ELF-1 (cell line): ENCODE results near the gene ACSF2.
"Not testable (repeated sequence)": the region's sequence is repeated elsewhere in the genome, so short reads cannot be mapped to it uniquely, and the experiment has no call there.

Experiments used
- DNase-seq: peaks from one replicate; pipeline ENCODE4 v3.0.0-alpha.2; 2016; ENCODE audit warnings: low read depth, low spot score

Gene ACSF2, protein sequence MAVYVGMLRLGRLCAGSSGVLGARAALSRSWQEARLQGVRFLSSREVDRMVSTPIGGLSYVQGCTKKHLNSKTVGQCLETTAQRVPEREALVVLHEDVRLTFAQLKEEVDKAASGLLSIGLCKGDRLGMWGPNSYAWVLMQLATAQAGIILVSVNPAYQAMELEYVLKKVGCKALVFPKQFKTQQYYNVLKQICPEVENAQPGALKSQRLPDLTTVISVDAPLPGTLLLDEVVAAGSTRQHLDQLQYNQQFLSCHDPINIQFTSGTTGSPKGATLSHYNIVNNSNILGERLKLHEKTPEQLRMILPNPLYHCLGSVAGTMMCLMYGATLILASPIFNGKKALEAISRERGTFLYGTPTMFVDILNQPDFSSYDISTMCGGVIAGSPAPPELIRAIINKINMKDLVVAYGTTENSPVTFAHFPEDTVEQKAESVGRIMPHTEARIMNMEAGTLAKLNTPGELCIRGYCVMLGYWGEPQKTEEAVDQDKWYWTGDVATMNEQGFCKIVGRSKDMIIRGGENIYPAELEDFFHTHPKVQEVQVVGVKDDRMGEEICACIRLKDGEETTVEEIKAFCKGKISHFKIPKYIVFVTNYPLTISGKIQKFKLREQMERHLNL

DNA sequence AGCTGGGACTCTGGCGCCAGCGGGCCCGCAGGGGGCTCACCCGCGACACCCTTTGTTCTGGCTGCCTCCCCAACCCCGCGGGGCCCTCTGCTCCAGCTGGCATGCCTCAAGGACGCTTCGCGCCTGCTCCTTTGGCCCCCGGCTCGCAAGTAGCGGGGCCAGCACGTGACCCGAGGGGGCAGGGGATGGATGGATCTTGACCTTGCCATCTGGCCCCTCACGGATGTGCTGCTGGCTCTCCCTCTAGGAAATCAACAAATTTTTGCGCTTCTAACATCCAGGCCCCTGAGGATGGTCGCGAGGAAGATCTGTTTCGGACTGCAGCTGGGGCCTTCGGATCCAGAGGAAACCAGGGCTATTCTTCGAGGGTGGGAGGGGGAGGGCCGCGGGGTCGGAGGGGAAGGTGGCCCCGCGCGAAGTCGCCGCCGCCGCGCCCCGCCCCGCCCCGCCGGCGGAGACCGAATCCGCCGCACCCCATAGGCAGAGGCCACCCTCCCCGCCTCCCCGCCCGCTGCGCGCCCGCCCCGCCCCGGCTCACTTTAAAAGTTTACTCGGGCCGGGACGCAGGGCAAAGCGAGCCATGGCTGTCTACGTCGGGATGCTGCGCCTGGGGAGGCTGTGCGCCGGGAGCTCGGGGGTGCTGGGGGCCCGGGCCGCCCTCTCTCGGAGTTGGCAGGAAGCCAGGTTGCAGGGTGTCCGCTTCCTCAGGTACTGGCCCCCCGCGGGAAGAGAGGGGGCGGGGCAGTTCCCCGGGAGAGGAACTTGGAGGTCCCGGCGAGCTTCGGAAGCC, at the start of gene ACSF2:
Gene ACSF2, plus strand, starts transcription at position 537 of the 790 bp plus-strand sequence. Its CDS starts 44 bp downstream, at position 581.
- peak; percentile 34 for DNase-seq

DNA sequence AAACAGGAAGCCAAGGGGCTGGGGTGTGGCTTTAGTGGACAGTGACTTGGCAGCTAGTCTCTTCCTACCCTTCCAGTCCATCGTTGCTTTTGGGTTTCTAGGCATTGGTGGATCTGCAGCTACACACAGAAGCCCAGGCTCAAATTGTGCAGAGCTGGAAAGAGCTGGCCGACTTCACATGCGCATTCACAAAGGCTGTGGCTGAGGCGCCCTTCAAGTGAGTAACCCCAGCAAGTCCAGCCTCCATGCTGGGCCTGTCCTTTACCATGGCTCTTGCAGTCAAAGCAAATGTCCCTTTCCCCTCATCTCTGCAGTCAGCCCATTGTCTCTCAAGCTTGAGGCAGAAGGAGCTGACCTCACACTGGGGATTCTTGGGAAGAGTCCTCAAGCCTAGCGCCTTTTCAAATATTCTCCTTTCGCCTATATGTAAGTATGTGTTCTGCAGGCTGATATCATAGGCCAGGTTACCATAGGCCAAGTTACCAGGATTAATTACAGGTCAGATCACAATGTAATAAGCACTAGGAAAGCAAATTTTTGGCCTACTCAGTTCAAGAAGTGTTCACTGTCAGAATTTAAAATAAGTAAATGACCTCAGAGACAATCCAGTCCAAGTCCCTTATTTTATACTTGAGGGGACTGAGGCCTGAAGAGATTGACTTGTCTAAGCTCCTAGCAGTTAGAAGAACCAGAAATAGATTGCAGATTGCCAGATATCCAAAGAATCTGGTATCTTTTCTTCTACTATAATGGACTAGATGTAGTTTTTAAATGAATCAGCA, 46.5 kb upstream of the ACSF2 start:
- DNase-seq, result no peak

DNA sequence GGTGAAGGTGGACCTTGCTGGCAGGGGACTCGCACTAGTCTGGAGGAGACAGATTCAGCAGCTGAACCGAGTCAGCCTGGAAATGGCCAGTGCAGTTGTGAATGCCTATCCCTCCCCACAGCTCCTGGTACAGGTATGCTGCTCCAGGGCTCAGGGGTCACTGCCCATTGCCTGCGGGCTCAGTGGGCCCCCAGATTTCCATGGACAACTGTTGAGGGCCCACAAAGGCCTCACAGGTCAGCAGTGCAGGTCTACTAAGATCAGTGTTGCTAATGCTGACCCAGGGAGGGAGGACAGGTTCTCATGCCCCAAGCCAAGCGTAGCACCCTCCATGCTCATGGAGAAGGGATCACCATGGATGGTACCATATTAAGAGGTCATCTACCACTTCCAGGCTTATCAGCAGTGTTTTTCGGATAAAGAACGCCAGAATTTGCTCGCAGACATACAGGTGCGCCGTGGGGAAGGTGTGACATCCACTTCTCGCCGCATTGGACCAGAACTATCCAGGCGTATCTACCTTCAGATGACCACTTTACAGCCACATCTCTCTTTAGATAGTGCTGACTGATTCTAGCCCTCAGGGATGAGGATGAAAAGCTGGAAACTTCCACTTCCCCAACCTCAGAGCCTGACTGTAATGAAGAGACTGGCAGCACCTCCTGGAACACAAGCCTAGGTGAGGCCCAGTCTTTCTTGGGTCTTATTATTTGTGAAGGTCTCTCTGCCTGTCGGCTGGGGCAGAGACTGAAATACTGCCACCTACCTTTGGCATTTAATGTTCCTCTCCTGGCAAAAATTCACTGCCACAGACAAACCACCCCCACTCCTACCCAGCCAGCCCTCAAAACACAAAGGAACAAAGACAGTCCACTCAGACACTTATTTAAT, 45.4 kb upstream of the ACSF2 start:
- no peak for DNase-seq

DNA sequence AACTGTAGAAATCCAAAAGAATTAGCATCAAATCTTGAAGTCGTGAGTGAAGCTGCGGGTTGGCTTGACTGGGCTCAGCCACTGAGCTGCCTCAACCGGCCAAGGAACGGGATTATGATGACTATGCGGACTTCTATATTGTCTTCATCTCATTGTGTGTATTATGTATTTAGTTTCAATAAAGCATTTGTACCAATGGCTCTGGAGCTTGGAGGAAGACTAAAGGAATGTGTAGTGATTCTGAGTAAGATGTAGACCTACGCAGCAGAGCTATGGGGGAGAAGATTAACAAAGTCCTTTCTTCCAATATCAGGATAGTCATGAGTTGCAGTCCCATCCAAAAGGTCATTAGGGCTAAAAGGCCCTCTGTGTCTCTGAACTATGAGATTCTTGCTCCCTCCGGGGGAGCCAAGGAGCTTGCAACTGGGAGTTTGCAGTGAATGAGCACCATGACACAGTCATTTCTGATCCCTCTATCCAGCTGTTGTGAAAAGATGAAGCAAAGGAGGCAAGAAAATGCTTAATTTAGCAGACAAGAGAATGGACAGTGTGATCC, 44.7 kb upstream of the ACSF2 start:
- DNase-seq, result no peak

DNA sequence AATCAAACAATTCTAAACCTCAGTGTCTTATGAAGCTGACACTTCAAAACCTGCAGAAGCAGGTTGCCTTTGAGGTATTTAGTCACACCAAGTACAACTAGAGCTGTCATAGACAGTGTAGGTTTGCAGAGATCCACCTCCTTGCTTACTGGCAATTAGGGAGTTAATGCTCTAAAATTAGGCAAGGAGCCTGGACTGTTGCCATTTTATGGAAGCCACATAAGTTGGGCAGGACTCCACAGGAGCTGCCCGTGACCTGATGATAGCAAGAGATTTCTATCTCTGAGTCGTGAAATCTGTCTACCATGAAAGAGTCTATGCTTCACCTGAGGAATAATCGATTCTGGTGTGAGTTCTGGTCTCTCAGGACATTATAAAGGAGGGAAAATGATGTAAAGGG, 44.1 kb upstream of the ACSF2 start:
- DNase-seq, result no peak

DNA sequence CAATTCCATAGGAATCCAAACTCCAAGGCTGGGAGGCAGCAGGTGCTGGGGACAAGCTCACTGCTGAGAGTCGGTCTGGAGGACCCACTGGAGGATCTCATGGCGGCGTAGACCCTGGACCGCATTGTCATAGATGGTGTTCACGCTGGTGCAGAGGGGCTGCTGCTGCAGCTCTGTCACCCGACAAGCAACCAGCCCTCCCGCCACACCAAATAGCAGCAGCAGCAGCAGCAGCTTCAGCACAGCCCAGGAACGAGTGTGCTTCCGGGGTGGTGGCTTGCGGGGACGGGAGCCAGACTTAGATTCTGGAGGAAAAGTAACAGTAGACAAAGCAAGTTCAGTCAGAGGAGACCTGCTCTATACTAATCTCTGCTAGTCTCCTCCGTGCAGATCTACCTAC, 43.1 kb upstream of the ACSF2 start:
- DNase-seq, result no peak

DNA sequence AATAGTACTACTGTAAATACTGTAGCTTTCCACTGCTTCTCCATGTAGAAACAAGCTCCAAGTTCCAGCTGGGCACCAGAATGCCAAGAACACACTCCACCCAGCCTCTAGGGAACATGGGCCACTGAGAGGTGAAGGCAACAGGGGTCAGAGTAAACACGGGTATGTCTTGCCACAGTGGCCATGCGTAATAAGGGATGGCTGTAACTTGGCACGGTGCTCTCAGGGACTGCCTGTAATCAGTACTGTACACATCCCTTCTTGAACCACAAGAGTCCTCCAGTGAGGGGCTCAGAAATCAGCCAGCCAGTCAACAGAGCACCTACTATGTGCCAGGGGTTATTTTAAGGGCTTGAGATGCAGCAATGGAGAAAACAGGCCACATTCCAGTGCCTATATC, 39.5 kb upstream of the ACSF2 start:
- no peak for DNase-seq

DNA sequence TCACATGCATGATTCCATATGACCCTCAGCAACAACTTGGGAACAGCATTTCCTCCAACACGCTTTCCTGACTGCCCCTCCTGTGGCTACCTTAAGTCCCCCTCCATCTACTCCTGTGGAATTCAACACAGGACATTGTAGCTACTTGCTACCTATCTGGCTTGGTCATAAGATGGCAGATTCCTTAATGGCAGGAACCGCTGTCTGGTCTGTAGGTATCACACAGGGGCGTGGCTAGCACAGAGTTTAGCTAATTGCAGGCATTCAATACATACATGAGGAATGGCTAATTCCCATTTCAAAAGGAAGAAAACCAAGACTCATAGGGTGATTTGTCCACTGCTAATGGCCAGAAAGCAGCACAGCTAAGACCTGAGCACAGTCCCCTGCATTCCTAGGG, 37.3 kb upstream of the ACSF2 start:
- no peak for DNase-seq

DNA sequence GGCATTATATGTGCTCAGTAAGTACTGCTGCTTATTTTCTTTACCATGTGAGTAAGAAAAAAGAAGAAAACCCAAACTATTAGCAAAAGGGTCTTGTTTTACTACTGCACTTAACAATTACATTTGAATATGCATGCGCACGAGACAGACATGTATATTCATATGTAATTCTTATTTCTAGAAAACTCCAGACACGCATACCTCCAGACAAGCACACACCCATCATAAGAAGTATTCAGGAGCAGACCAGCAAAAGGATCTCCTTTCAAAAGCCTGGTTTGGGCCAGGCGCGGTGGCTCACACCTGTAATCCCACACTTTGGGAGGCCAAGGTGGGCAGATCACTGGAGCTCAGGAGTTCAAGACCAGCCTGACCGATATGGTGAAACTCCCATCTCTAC, 36.5 kb upstream of the ACSF2 start:
- DNase-seq, result no peak

DNA sequence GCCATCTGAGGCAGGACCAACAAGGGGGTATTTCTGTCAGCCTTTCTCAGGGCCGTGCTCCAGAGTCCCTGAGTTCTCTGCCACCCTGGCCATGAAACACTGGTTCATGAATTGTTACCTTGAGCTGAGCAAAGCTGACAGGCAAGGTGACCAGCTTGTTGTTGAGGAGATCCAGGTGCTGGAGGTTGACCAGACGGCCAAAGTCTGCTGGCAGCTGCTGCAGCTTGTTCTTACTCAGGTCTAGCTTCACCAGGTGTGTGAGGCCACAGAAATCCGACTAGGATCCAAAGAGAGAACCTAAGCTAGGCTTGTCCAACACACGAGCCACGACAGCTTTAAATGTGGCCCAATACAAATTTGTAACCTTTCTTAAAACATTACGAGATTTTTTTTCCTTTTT, 33.4 kb upstream of the ACSF2 start:
- DNase-seq, result no peak

DNA sequence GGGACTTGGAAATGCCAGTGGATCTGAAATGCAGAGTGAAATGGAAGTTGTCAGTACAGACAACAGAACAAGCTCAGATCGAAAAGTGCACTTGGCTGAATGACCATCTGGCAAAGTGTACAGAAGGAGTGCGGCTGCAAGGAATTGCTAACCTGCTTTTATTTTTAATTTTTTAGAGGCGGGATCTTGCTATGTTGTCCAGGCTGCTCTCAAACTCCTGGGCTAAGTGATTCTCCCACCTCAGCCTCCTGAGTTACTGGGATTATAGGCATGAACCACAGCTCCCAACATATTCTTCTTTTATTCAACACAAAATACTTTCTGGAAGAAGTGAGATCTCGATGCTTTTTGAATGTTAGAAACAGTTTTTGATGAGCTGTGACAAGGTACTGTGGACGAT, 32.3 kb upstream of the ACSF2 start:
- no peak for DNase-seq

DNA sequence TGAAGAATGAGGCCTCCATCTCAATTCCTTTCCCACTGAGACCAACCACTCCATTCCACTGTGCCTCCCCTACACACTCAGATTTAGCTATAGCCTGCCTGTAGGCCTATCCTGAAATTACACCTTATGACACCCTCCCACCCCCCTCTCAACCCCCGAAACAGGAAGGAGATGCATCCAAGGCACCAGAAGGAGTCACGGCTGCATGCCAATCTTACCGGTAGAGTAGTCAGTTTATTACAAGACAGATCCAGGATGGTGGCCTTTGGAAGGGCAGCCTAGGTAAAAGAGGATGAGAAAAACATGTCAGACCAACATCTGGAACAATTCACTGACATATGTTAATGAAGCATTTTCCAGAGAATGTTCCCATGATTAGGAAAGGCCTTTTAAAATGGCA, 31.3 kb upstream of the ACSF2 start:
- DNase-seq, result no peak

DNA sequence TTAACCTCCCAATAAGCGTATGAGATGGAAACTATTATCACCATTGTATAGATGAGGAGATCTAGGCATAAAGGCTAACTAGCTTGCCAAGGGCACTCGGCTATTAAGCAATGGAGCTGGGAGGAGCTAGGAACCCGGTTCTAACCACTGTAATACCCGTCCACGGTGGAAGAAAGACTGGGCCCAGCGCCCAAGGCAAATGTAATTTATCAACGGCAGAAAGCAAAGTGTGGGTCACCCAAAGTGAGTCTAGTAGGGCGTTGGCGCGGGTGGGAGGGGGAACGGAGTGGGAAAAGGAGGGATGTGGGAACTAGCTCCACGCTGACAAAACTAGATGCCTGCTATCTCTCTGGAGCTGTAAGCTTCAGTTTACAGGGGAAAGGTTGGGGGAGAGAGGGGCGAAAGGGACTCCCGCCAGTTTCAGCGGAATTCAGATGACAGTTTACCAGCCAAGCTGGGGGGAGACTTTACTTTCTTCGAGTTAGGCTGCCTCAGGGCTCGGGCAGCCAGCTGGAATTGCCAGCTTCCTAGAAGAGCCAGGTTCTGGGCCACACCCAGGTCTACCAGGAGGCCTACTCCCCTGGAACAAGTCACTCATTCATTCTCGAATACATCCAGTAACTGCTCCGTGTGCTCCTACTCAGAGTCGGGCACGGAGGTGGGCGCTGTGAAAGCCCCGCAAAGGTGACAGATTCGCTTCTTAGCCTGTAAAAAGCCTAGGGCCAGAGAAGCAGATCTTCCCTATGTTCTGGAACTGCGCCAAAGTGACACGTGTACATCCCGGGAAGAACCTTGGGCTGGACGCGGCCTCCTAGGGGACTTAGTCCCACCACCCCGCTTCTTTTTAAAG, 29.5 kb upstream of the ACSF2 start:
- DNase-seq, result peak; percentile 40

DNA sequence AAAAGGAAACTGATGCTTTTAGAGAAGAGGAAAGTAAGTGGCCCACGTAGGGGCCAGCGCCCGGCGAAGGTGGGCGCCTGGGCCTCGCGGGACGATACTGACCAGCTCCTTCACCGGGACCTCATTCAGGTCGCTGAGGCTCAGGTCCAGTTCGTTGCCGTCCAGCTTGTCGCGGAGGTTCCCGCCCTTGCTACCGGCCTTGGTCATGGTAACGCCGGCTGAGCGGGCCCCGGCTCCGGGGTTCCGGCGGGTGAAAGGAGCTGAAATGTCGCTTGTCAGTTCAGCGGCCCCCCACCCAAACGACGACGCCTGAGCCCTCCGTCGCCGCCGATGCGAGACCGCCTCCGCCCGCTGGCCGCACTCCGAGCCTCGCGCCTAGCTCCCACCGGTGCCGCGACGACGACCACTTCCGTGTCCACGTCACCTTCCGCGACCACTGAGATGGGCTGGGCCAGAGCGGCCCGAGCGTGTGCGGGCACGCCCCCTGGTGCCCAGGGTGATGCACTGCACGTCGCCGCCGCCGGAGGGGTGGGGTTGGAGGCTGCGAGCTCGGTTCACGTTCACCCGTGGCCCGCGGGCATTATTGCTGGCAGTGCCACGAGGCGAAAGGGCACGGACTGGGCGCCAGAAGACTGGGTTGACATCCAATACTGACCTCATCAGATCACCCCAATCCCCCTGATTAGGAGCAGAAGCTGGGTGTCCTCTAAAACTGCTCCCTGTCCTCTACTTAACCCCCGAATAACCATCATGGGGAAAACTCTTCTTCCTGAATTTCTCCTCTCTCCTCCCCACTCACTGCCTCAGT, 28.7 kb upstream of the ACSF2 start, which contains the start of gene LRRC59:
Gene LRRC59, minus strand, starts transcription at position 413 of the 808 bp plus-strand sequence. Its CDS starts 206 bp downstream, at position 207.
- DNase-seq, result peak; percentile 90

DNA sequence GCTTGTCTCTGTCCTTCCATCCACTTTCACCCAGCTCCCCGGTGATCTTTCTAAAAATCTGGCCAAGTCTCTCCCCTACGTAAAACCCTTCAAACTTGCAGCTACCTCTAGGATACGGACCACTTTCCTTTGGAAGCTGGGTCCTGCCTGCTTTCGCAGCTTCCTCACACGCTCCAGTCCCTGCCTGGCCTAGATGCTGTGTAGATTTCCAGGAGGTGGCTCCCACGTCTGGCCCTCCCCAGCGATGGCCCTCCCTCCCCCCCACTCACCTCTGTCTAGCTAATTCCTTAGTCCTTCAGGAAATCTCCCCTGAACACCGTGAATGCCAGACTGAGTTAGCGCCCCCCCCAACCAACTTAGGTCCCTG, 28.1 kb upstream of the ACSF2 start:
- no peak for DNase-seq

DNA sequence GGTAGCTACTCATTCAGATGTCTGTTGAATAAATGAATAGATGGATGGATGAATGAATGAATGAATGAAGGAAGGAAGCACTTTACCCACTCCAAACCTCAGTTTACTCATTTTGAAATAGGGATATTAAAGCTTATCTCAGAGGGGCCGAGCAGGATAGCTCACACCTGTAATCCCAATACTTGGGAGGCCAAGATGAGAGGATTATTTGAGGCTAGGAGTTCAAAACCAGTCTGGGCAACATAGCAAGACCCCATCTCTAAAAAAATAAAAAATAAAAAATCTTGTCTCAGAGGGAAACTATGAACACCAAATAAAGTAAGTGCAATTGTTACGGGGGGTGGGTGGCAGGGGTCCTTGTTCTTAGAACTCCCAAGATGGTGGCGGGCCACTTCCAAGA, 27.3 kb upstream of the ACSF2 start:
- DNase-seq, result not testable (repeated sequence)

DNA sequence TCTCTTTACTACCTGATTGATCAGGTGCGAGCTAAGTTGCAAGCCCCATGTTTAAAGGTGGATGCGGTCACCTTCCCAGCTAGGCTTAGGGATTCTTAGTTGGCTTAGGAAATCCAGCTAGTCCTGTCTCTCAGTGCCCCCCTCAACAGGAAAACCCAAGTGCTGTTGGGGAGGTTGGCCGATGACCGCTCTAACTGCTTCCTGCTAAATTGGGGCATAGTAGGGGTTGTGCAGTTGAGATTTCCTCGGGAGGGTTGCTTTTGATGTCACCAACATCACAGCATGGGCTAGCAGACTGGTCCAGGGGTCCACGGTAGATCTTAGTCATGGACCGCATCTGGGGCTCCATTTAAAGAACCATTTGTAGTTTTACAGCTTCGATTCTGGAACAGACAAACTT, 26.4 kb upstream of the ACSF2 start:
- not testable (repeated sequence) for DNase-seq

DNA sequence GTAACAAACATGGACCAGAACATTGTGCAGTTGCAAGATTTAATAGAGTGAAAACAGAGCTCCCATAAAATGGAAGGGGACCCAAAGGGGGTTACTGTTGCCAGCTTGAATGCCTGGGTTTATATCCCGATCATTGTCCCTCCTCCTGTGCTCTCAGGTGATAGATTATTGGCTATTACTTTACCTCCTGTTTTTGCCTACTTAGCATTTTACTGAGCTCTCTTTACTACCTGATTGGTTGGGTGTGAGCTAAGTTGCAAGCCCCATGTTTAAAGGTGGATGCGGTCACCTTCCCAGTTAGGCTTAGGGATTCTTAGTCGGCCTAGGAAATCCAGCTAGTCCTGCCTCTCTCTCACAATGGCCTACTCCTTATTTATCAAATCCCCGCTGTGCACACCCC, 20.7 kb upstream of the ACSF2 start:
- not testable (repeated sequence) for DNase-seq

DNA sequence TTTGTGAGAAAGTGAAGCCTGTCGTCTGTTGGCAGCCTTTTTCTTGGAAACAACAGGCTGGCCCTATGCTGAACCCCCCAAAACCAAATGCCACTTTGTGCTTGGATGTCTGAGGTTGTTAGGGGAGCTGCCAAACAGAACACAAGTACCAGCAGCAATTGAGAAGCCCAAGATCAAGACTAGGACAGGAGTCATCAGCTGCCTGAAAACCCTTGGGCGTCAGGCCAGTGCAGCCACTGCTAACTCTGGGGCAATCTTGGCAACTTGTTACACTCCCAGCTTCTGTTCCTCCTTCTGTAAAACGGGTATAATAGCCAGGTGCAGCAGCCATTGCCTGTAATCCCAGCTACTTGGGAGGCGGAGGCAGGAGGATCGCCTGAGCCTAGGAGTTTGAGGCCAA, 19.4 kb upstream of the ACSF2 start:
- no peak for DNase-seq
